Adipocyte (in vitro differentiated cells): ENCODE measurements around the gene ALOX15.
"Not testable (repeated sequence)": the region's sequence is repeated elsewhere in the genome, so short reads cannot be mapped to it uniquely, and the experiment has no call there.

Source experiments
- DNase-seq: peaks from one replicate; pipeline ENCODE4 v3.0.0-alpha.2; 2015; ENCODE audit warnings: low read depth
- H3K27me3 ChIP-seq: replicated peaks from 2 replicates; pipeline ENCODE4 v1.7.0; 2013; ENCODE audit warnings: mild to moderate bottlenecking, low read length, moderate library complexity; ENCODE audit not compliant: control insufficient read depth, insufficient read depth
- H3K36me3 ChIP-seq: 2 replicates; pipeline ENCODE4 v1.7.0; 2013; ENCODE audit warnings: low read length, mild to moderate bottlenecking, moderate library complexity; ENCODE audit not compliant: control insufficient read depth, insufficient read depth, severe bottlenecking
- H3K4me1 ChIP-seq: 2 replicates; pipeline ENCODE4 v1.7.0; 2013; ENCODE audit warnings: mild to moderate bottlenecking, low read length, moderate library complexity; ENCODE audit not compliant: control insufficient read depth, insufficient read depth
- H3K4me3 ChIP-seq: 2 replicates; pipeline ENCODE4 v1.7.0; 2013; ENCODE audit warnings: mild to moderate bottlenecking, low read length, moderate library complexity
- H3K9ac ChIP-seq: 2 replicates; pipeline ENCODE4 v1.7.0; 2013; ENCODE audit warnings: mild to moderate bottlenecking, low read length, moderate library complexity
- H3K9me3 ChIP-seq: 2 replicates; pipeline ENCODE4 v1.7.0; 2013; ENCODE audit warnings: mild to moderate bottlenecking, low read length, moderate library complexity; ENCODE audit not compliant: control insufficient read depth

Gene ALOX15

GRCh38 chr17:4641297-4642195 is at the start of gene ALOX15:
ALOX15 (minus strand) TSS chr17:4641678; CDS start chr17:4641651, 27 bp downstream.
- no peak for DNase-seq
- Histone ChIP-seq H3K9me3 (peaks cover 5% of the 10 kb centered on the region), H3K36me3 (no peaks in the 10 kb centered on the region), H3K4me3 (no peak within 1 kb of the TSS), H3K4me1 (no peaks in the 10 kb centered on the region), H3K9ac (no peak within 1 kb of the TSS), H3K27me3 (peaks cover 44% of the 10 kb centered on the region)

- Histone ChIP-seq H3K9me3 (no peaks in the 10 kb centered on the region), H3K4me1 (no peaks in the 10 kb centered on the region), H3K36me3 (peaks cover 24% of the 10 kb centered on the region), H3K27me3 (no peaks in the 10 kb centered on the region), H3K4me3 (no peak overlapping the region), H3K9ac (no peak overlapping the region)
- DNase-seq = no peak
Measured at GRCh38 chr17:4690745-4691144, 49.3 kb upstream of the ALOX15 start.

GRCh38 chr17:4689872-4690271 is 48.4 kb upstream of the ALOX15 start:
- H3K9ac ChIP-seq, H3K4me1 ChIP-seq, H3K4me3 ChIP-seq, DNase-seq, H3K27me3 ChIP-seq, H3K9me3 ChIP-seq: not testable (repeated sequence)
- H3K36me3 ChIP-seq = peaks cover 24% of the 10 kb centered on the region

- H3K9me3 ChIP-seq, H3K27me3 ChIP-seq, H3K4me3 ChIP-seq, DNase-seq: not testable (repeated sequence)
- Histone ChIP-seq H3K9ac (peak overlapping the region; percentile 39), H3K4me1 (peaks cover 19% of the 10 kb centered on the region), H3K36me3 (peaks cover 27% of the 10 kb centered on the region)
Measured at GRCh38 chr17:4683739-4684138, 42.3 kb upstream of the ALOX15 start.

GRCh38 chr17:4679658-4680057 is 38.2 kb upstream of the ALOX15 start:
- Histone ChIP-seq H3K4me1 (peaks cover 25% of the 10 kb centered on the region), H3K27me3 (no peaks in the 10 kb centered on the region), H3K9me3 (no peaks in the 10 kb centered on the region), H3K36me3 (peaks cover 50% of the 10 kb centered on the region), H3K4me3 (no peak overlapping the region), H3K9ac (no peak overlapping the region)
- DNase-seq = peak; percentile 33

GRCh38 chr17:4678448-4679026 is 37.1 kb upstream of the ALOX15 start:
- Histone ChIP-seq H3K9ac (no peak overlapping the region), H3K27me3 (no peaks in the 10 kb centered on the region), H3K9me3 (no peaks in the 10 kb centered on the region), H3K4me1 (peaks cover 18% of the 10 kb centered on the region), H3K36me3 (peaks cover 59% of the 10 kb centered on the region), H3K4me3 (no peak overlapping the region)
- DNase-seq = peak; percentile 65

- Histone ChIP-seq H3K9ac (no peak overlapping the region), H3K9me3 (no peaks in the 10 kb centered on the region), H3K36me3 (peaks cover 60% of the 10 kb centered on the region), H3K4me3 (no peak overlapping the region), H3K27me3 (no peaks in the 10 kb centered on the region), H3K4me1 (peaks cover 18% of the 10 kb centered on the region)
- DNase-seq = no peak
Measured at GRCh38 chr17:4676791-4677190, 35.3 kb upstream of the ALOX15 start.

- no peak for DNase-seq
- no peak overlapping the region for H3K4me3 ChIP-seq
- no peaks in the 10 kb centered on the region for H3K9me3 ChIP-seq
- H3K36me3 ChIP-seq = peaks cover 62% of the 10 kb centered on the region
- no peaks in the 10 kb centered on the region for H3K27me3 ChIP-seq
- no peak overlapping the region for H3K9ac ChIP-seq
- peaks cover 18% of the 10 kb centered on the region for H3K4me1 ChIP-seq
Measured at GRCh38 chr17:4675791-4676190, 34.3 kb upstream of the ALOX15 start.

GRCh38 chr17:4674685-4674998 is 33.2 kb upstream of the ALOX15 start:
- Histone ChIP-seq H3K9me3 (no peaks in the 10 kb centered on the region), H3K36me3 (peaks cover 61% of the 10 kb centered on the region), H3K9ac (no peak overlapping the region), H3K27me3 (no peaks in the 10 kb centered on the region), H3K4me1 (peaks cover 14% of the 10 kb centered on the region), H3K4me3 (no peak overlapping the region)
- no peak for DNase-seq

GRCh38 chr17:4673986-4674684 is 32.7 kb upstream of the ALOX15 start:
- Histone ChIP-seq H3K9me3 (no peaks in the 10 kb centered on the region), H3K4me3 (no peak overlapping the region), H3K4me1 (peaks cover 9% of the 10 kb centered on the region), H3K27me3 (no peaks in the 10 kb centered on the region), H3K9ac (no peak overlapping the region), H3K36me3 (peaks cover 61% of the 10 kb centered on the region)
- DNase-seq = no peak

- peaks cover 61% of the 10 kb centered on the region for H3K36me3 ChIP-seq
- H3K4me1 ChIP-seq = no peaks in the 10 kb centered on the region
Measured at GRCh38 chr17:4673169-4673568, 31.7 kb upstream of the ALOX15 start.

More at GRCh38 chr17:4673169-4673568, 31.7 kb upstream of the ALOX15 start:
- no peaks in the 10 kb centered on the region for H3K27me3 ChIP-seq
- H3K4me3 ChIP-seq = no peak overlapping the region
- no peak for DNase-seq
- H3K9me3 ChIP-seq = no peaks in the 10 kb centered on the region
- H3K9ac ChIP-seq = no peak overlapping the region
